Inferior parietal cortex (tissue), 1 donor: ENCODE data around the gene SGMS1.
A peak's percentile ranks its signal among the peaks of the same experiment; 100 is the strongest.
"Not testable (repeated sequence)": the region's sequence is repeated elsewhere in the genome, so short reads cannot be mapped to it uniquely, and the experiment has no call there.

Experiments
- DNase-seq: peaks from one replicate; pipeline ENCODE4 v3.0.0-alpha.2; 2016; ENCODE audit errors: extremely low spot score

Gene SGMS1

GRCh38 chr10:50470798-50471582 is 152.8 kb downstream of the SGMS1 start:
- no peak for DNase-seq

GRCh38 chr10:50470345-50470744 is 153.4 kb downstream of the SGMS1 start:
- no peak for DNase-seq

- no peak for DNase-seq
These were observed 154.0 kb downstream of the SGMS1 start for GRCh38 chr10:50469778-50470193.

- no peak for DNase-seq
These were observed 154.5 kb downstream of the SGMS1 start for GRCh38 chr10:50469288-50469687.

- no peak for DNase-seq
These were observed 156.5 kb downstream of the SGMS1 start for GRCh38 chr10:50467209-50467608.

- DNase-seq, result no peak
These were observed 159.7 kb downstream of the SGMS1 start for GRCh38 chr10:50464004-50464409.

GRCh38 chr10:50461834-50462233 is 161.9 kb downstream of the SGMS1 start:
- no peak for DNase-seq

GRCh38 chr10:50461123-50461522 is 162.6 kb downstream of the SGMS1 start:
- DNase-seq, result no peak

GRCh38 chr10:50456719-50457118 is 167.0 kb downstream of the SGMS1 start:
- no peak for DNase-seq

- DNase-seq, result no peak
These were observed 169.8 kb downstream of the SGMS1 start for GRCh38 chr10:50453940-50454339.

- no peak for DNase-seq
These were observed 171.2 kb downstream of the SGMS1 start for GRCh38 chr10:50452603-50453002.

- no peak for DNase-seq
These were observed 176.1 kb downstream of the SGMS1 start for GRCh38 chr10:50447691-50448090.

- not testable (repeated sequence) for DNase-seq
These were observed 178.0 kb downstream of the SGMS1 start for GRCh38 chr10:50445777-50446176.

GRCh38 chr10:50440489-50440888 is 183.3 kb downstream of the SGMS1 start:
- DNase-seq, result no peak

GRCh38 chr10:50439806-50440205 is 183.9 kb downstream of the SGMS1 start:
- no peak for DNase-seq

- DNase-seq, result no peak
These were observed 184.6 kb downstream of the SGMS1 start for GRCh38 chr10:50439187-50439586.

- no peak for DNase-seq
These were observed 185.5 kb downstream of the SGMS1 start for GRCh38 chr10:50438049-50438936.

- no peak for DNase-seq
These were observed 186.5 kb downstream of the SGMS1 start for GRCh38 chr10:50437248-50437647.

GRCh38 chr10:50436805-50437204 is 187.0 kb downstream of the SGMS1 start:
- DNase-seq, result no peak

GRCh38 chr10:50432211-50433009 is 191.3 kb downstream of the SGMS1 start:
- DNase-seq, result no peak

GRCh38 chr10:50431791-50432190 is 192.0 kb downstream of the SGMS1 start:
- no peak for DNase-seq

- DNase-seq, result peak; percentile 65
These were observed 192.6 kb downstream of the SGMS1 start for GRCh38 chr10:50431133-50431532.
